CD4-positive, alpha-beta T cell treated with Interleukin-17A for 4 hours (primary cell): ENCODE measurements around the gene PTP4A2.
"Not testable (repeated sequence)": the region's sequence is repeated elsewhere in the genome, so short reads cannot be mapped to it uniquely, and the experiment has no call there.

Experiments used
- DNase-seq: peaks from one replicate; pipeline ENCODE4 v3.0.0-alpha.2; 2020; ENCODE audit warnings: mixed read lengths

The PTP4A2 gene

GRCh38 chr1:31923901-31924535, 14.2 kb downstream of the PTP4A2 start:
- no peak for DNase-seq

DNA sequence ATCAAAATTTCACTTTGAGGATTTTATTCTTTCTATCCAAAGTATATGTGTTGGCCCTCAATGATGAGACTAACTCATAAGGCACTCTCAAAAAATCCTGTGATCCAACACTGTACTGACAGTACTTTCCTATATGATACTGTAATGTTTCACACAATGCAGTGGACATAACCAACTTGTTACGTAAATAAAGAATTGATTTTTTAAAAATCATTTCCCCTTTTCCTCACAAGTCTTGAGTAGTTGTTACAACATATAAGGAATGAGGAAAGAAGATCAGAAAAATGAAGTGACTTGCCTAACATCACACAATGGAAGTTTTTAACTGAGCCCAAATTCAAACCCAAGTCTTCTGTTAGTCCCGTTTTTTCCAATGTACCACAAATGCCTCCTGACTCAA, 17.2 kb downstream of the PTP4A2 start:
- DNase-seq = no peak

GRCh38 chr1:31919591-31919990, 18.6 kb downstream of the PTP4A2 start:
- no peak for DNase-seq

DNA sequence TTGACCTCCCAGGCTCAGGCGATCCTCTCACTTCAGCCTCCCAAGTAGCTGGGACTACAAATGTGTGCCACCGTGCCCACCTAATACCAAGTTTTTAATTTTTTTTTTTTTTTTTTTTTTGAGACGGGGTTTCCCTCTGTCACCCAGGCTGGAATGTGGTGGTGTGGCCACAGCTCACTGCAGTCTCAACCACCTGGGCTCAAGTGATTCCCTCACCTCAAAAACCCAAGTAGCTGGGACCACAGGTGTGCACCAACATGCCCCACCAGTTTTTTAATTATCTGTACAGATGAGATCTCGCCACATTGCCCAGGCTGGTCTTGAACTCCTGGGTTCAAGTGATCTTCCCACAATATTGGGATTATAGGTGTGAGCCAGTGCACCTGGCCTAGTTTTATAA, 22.7 kb downstream of the PTP4A2 start:
- no peak for DNase-seq

GRCh38 chr1:31913968-31914367, 24.2 kb downstream of the PTP4A2 start:
- no peak for DNase-seq

DNA sequence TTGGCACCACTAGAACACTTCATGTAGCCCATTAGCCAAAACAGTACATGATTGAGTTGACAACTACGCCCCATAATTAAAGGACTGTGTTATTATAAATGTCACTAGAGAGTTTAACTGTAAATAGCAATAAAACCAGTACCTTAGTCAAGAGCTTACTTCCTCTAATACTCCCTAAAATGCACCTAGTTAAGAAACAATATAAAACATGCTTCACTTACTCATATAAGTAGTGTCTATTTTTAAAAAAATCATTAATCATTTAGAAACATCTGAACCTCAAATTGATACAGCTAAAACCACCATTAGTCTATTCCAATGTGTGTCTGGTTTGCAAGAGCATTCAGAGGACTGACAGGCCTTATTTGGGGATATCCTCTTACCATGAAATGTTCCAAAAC, 25.3 kb downstream of the PTP4A2 start:
- DNase-seq = no peak

DNA sequence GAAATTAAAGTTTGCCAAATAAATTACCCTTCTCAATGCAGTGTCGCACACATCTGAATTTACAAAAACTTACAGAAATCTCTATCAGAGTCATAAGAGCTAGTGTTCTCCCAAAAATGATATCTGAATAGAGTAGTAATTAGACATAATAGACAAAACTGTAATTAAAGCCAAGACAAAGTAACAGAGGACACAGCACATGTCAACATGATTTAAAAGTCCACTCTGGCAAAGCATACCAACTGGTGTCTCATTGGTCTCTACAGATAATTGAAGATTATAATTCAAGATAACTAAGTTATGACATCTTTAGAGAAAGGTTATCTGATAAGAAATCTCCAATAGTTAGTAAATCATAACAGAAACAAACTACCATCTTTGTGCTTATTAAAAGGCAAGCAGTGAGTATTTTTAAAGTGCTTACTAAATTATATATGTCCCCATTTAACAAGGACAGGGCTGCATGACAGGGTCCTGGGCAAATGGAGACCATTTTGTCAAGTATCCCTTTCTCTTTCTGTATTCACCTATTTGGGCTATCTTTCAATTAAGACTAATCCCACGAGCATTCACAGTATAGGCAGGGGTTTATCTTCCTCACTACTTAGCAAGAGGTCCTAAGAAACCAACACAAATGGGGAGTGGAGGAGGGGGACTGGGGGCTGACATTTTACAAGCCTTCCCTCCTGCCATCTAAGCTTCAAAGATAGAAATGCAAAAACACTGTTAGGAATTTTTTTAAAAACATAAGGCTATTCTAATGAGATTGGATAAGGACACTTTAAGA, 26.0 kb downstream of the PTP4A2 start:
- no peak for DNase-seq

GRCh38 chr1:31910933-31911332, 27.2 kb downstream of the PTP4A2 start:
- DNase-seq = no peak

- DNase-seq = no peak
These were observed 28.5 kb downstream of the PTP4A2 start for GRCh38 chr1:31909691-31910090.

DNA sequence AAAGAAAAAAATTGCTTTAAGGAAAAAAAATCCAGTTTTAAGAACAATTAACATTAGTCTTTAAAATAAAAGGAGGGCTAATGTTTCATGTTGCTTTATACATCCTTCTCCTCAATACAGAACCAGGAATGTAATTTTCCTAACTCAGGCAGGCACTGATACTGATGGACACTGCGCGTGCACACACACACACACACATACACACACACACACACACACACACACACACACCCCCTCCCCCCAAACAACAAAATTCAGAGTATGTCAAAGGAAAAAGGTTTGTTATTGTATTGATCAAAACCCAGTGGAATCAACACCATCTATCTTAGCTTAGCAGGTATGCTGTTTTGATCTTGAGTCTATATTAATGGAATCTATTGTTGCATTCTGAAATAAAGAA, 31.6 kb downstream of the PTP4A2 start:
- no peak for DNase-seq

DNA sequence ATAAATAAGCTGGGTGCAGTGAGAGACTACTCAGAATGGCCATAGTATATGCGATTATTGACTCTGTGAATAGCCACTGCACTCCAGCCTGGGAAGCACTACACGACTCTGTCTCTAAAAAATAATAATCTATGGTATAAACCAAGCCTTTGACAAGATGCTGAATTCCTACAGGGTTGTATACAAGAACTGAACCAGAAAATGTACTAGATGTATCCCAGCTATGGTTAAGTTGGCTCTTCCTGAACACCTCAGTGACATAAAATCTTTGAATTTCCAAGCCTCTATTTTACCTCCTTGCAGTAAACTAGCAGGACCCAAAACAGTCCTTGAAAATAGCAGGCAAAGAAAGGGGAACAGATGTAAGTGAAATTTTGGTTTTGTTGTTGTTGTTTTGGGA, 32.5 kb downstream of the PTP4A2 start:
- DNase-seq = no peak

- no peak for DNase-seq
These were observed 33.1 kb downstream of the PTP4A2 start for GRCh38 chr1:31905093-31905509.

GRCh38 chr1:31904339-31905092, 33.7 kb downstream of the PTP4A2 start:
- DNase-seq = no peak

GRCh38 chr1:31902510-31902860, 35.7 kb downstream of the PTP4A2 start:
- DNase-seq = no peak

GRCh38 chr1:31901838-31902509, 36.2 kb downstream of the PTP4A2 start:
- no peak for DNase-seq

DNA sequence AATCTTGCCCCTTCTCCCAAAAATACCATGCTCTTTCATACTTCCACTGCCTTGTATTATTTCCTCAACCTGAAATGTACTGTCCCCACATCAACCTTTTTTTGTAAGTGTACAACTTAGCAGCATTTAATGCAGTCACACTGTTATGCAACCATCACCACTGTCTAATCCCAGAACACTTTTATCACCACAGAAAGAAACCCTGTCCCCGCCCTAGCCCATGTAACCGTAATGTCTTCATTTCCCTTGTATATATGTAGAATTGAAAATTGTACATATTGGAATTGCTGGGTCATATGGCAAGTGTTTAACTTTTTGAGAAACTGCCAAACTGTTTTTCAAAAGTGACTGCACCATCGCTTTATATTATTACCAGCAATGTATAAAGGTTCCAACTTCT, 37.4 kb downstream of the PTP4A2 start:
- no peak for DNase-seq

- no peak for DNase-seq
These were observed 40.6 kb downstream of the PTP4A2 start for GRCh38 chr1:31897526-31898100.

GRCh38 chr1:31895474-31896198, 42.5 kb downstream of the PTP4A2 start:
- not testable (repeated sequence) for DNase-seq

DNA sequence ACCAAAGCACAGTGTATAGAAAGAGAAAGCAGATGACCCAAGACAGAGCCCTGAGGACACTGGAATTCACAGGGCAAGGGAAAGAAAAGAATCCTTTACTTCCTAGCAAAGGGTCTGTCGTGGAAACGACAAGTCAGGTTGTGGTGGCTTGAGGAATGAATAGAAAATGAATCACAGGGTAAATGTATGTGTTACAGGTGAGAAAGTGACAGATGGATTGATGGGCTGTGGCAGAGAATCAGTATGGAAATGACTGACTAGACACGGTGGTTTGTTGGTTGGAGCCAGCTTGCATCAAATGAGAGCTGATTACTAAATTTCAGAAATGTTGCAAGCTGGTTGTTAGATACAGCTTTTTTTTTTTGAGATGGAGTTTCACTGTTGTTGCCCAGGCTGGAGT, 46.9 kb downstream of the PTP4A2 start:
- no peak for DNase-seq

- DNase-seq = no peak
These were observed 49.9 kb downstream of the PTP4A2 start for GRCh38 chr1:31888291-31888690.

DNA sequence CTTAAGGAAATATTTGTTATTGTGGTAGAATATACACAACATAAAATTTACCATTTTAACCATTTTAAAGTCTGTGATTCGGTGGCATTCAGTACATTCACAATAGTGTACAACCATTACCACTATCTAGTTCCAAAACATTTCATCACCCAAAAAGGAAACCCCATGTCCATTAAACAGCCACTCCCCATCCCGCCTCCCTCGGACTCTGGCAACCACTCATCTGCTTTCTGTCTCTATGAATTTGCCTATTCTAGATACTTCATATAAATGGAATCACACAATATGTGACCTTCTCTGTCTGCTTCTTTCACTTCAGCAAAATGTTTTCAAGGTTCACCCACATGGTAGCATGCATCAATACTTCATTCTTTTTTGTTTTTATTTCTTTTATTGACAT, 51.3 kb downstream of the PTP4A2 start:
- no peak for DNase-seq

- no peak for DNase-seq
These were observed 52.3 kb downstream of the PTP4A2 start for GRCh38 chr1:31885851-31886250.
